Sigmoid colon (tissue), 3 donors: ENCODE data around the gene EXT2.

ENCODE experiments used
- CTCF ChIP-seq, 4 experiments: fragments of 450-650 bp in 3 of 4; fragments of 200-600 bp in 1 of 4; IDR thresholded peaks; one replicate each; pipeline ENCODE4 v1.5.1; 2016 to 2019; ENCODE audit warnings: antibody characterized with exemption in 4 of 4, mild to moderate bottlenecking in 3 of 4, moderate library complexity in 2 of 4
- POLR2A ChIP-seq, 2 donors: fragments of 450-650 bp; IDR thresholded peaks; one replicate each; pipeline ENCODE4 v1.6.1; 2016; ENCODE audit warnings: antibody characterized with exemption in 2 of 2, mild to moderate bottlenecking in 2 of 2, moderate library complexity in 2 of 2

- no peak for TF ChIP-seq CTCF (IDR thresholded peaks at IDR 0.05)
- no peak for TF ChIP-seq POLR2A (IDR thresholded peaks at IDR 0.05)
Measured at GRCh38 chr11:44083906-44084305, 11.6 kb upstream of the EXT2 start.
